GM18867 (cell line): ENCODE results near the gene CPEB2.
A peak's percentile ranks its signal among the peaks of the same experiment; 100 is the strongest.

ENCODE experiments used
- ATAC-seq: cut with Tn5 transposase; IDR thresholded peaks from one replicate; pipeline ENCODE4 v1.9.1; 2021; ENCODE audit warnings: mild to moderate bottlenecking, moderate library complexity; ENCODE audit not compliant: unreplicated experiment

The CPEB2 gene

GRCh38 chr4:15001869-15002658 is at the start of gene CPEB2:
Gene CPEB2 (plus strand): TSS chr4:15002481. CDS start chr4:15002674, 193 bp downstream.
- ATAC-seq, result peak; percentile 63

GRCh38 chr4:14958436-14958835 is 43.8 kb upstream of the CPEB2 start:
- no peak for ATAC-seq

- no peak for ATAC-seq
Observed at GRCh38 chr4:14961292-14961691, 41.0 kb upstream of the CPEB2 start.

- ATAC-seq, result no peak
Observed at GRCh38 chr4:14965071-14965470, 37.2 kb upstream of the CPEB2 start.

- ATAC-seq, result no peak
Observed at GRCh38 chr4:14967982-14968381, 34.3 kb upstream of the CPEB2 start.

GRCh38 chr4:14977830-14978229 is 24.5 kb upstream of the CPEB2 start:
- no peak for ATAC-seq

GRCh38 chr4:14984448-14984847 is 17.8 kb upstream of the CPEB2 start:
- no peak for ATAC-seq

GRCh38 chr4:14985161-14985560 is 17.1 kb upstream of the CPEB2 start:
- ATAC-seq, result no peak

- no peak for ATAC-seq
Observed at GRCh38 chr4:14985843-14986242, 16.4 kb upstream of the CPEB2 start.

- no peak for ATAC-seq
Observed at GRCh38 chr4:14987054-14987453, 15.2 kb upstream of the CPEB2 start.

- no peak for ATAC-seq
Observed at GRCh38 chr4:14990484-14990883, 11.8 kb upstream of the CPEB2 start.

- no peak for ATAC-seq
Observed at GRCh38 chr4:14994242-14994641, 8.0 kb upstream of the CPEB2 start.

- peak; percentile 22 for ATAC-seq
Observed at GRCh38 chr4:15001248-15001868, 923 bp upstream of the CPEB2 start.

- ATAC-seq, result peak; percentile 31
Observed at GRCh38 chr4:15002659-15003400, 549 bp downstream of the CPEB2 start.

GRCh38 chr4:15003401-15003890 is 1.2 kb downstream of the CPEB2 start:
- ATAC-seq, result peak; percentile 16

GRCh38 chr4:15003891-15004738 is 1.8 kb downstream of the CPEB2 start:
- ATAC-seq, result peak; percentile 2

GRCh38 chr4:15004739-15005301 is 2.5 kb downstream of the CPEB2 start:
- peak; percentile 4 for ATAC-seq

GRCh38 chr4:15005474-15006115 is 3.3 kb downstream of the CPEB2 start:
- ATAC-seq, result no peak

GRCh38 chr4:15006416-15007024 is 4.2 kb downstream of the CPEB2 start:
- ATAC-seq, result no peak
